Ectodermal cell (in vitro differentiated cells): ENCODE results near the gene SNX18.

Source experiments
- H3K27ac ChIP-seq: 2 replicates; pipeline ENCODE4 v1.7.0; 2013; ENCODE audit warnings: mild to moderate bottlenecking, low read depth, low read length; ENCODE audit not compliant: insufficient read depth, poor library complexity, severe bottlenecking
- H3K27me3 ChIP-seq: 2 replicates; pipeline ENCODE4 v1.7.0; 2013; ENCODE audit warnings: mild to moderate bottlenecking, low read length; ENCODE audit not compliant: insufficient read depth, control insufficient read depth, poor library complexity, severe bottlenecking
- H3K36me3 ChIP-seq: one replicate; pipeline ENCODE4 v1.7.0; 2013; ENCODE audit warnings: low read length; ENCODE audit not compliant: control insufficient read depth, insufficient read depth
- H3K4me1 ChIP-seq: one replicate; pipeline ENCODE4 v1.7.0; 2013; ENCODE audit warnings: low read length; ENCODE audit not compliant: control insufficient read depth, insufficient read depth
- H3K4me3 ChIP-seq: 2 replicates; pipeline ENCODE4 v1.7.0; 2013; ENCODE audit warnings: low read depth, low read length, control low read depth; ENCODE audit not compliant: insufficient read depth
- H3K9me3 ChIP-seq: 2 replicates; pipeline ENCODE4 v1.7.0; 2013; ENCODE audit warnings: mild to moderate bottlenecking, low read length, moderate library complexity; ENCODE audit not compliant: control insufficient read depth
- WGBS, 2 experiments: methylation state at CpG; one replicate each; pipeline ENCODE4 v1.1.7; 2013; ENCODE audit warnings: missing lambda C conversion rate in 2 of 2; 5-methylcytosine and 5-hydroxymethylcytosine counted together

SNX18 gene

DNA sequence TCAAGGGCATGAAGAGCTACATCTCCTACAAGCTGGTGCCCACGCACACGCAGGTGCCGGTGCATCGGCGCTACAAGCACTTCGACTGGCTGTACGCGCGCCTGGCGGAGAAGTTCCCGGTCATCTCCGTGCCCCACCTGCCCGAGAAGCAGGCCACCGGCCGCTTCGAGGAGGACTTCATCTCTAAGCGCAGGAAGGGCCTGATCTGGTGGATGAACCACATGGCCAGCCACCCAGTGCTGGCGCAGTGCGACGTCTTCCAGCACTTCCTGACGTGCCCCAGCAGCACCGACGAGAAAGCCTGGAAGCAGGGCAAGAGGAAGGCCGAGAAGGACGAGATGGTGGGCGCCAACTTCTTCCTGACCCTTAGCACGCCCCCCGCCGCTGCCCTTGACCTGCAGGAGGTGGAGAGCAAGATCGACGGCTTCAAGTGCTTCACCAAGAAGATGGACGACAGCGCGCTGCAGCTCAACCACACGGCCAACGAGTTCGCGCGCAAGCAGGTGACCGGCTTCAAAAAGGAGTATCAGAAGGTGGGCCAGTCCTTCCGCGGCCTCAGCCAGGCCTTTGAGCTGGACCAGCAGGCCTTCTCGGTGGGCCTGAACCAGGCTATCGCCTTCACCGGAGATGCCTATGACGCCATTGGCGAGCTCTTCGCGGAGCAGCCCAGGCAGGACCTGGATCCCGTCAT lies 1.4 kb downstream of the SNX18 start:
- Histone ChIP-seq H3K27ac (no peak overlapping the region), H3K4me1 (peaks cover 36% of the 10 kb centered on the region)
- 96 to 97% methylated on average over 50 of the region's 50 CpGs for WGBS, 2 experiments

DNA sequence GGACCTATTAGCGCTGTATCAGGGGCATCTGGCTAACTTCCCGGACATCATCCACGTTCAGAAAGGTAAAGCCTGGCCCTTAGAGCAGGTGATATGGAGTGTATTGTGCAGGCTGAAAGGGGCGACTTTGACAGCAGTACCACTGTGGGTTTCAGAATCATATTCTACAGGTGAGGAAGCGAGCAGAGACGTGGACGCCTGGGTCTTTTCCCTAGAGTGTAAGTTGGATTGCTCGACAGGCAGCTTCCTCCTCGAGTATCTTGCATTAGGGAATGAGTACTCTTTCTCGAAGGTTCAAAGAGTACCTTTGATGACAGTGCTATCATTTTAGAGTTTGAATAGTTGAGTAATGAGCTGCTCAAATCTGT lies 1.9 kb downstream of the SNX18 start:
- peak overlapping the region; percentile 24 for H3K4me3 ChIP-seq
- no peaks in the 10 kb centered on the region for H3K9me3 ChIP-seq
- H3K27me3 ChIP-seq, result peaks cover 6% of the 10 kb centered on the region
- H3K27ac ChIP-seq, result no peak overlapping the region
- peaks cover 5% of the 10 kb centered on the region for H3K36me3 ChIP-seq
- 94 to 96% methylated on average over 10 of the region's 10 CpGs for WGBS, 2 experiments
- peaks cover 36% of the 10 kb centered on the region for H3K4me1 ChIP-seq

More for the DNA sequence above, 1.4 kb downstream of the SNX18 start:
- Histone ChIP-seq H3K9me3 (no peaks in the 10 kb centered on the region), H3K27me3 (peaks cover 6% of the 10 kb centered on the region), H3K4me3 (peak overlapping the region; percentile 78), H3K36me3 (peaks cover 5% of the 10 kb centered on the region)

DNA sequence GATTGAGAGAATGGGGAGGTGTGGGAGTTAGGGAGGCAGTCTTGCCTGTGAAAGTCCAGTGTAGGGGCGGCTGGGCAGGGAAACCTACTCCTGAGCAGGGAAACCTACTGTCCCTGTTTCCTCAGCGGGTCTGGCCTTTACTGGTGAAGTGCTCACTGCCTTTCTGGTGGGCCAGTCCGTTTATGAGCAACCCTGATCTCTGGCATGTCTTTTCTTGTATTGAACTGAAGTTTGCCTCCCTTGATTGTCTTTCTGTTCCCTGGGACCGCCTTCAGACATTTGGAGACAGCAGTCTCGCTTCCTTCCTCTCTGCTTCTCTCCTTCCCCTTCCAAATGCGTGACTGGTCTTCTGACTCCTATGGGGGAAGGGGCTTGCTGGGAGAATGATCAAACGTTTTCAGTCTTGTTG lies 2.9 kb downstream of the SNX18 start:
- H3K36me3 ChIP-seq, result peaks cover 5% of the 10 kb centered on the region
- peaks cover 6% of the 10 kb centered on the region for H3K27me3 ChIP-seq
- H3K4me1 ChIP-seq, result peaks cover 36% of the 10 kb centered on the region
- H3K4me3 ChIP-seq, result peak overlapping the region; percentile 24
- no peaks in the 10 kb centered on the region for H3K9me3 ChIP-seq
- 8 to 18% methylated on average over 6 to 7 of the region's 7 CpGs for WGBS, 2 experiments
- H3K27ac ChIP-seq, result no peak overlapping the region

DNA sequence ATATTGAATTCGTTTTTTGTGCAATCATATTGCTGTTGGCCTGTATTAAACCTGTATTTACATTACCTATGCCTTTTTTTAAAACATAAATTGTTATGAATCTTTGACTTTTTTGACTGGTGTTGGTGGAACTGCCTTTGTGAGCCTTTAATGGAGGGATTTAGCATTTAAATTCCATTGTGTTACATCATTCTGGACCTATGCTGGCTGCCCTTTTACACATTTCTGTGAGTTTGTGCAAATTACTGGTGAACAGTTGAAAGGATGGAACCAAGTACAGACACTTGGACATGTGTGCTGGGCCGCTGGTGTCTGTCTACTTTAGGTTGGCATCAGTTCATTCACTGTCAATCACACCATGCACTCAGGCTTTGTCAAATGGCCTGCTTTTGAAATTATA lies 3.4 kb downstream of the SNX18 start:
- H3K4me3 ChIP-seq, result peak overlapping the region; percentile 24
- H3K9me3 ChIP-seq, result no peaks in the 10 kb centered on the region
- H3K4me1 ChIP-seq, result peaks cover 36% of the 10 kb centered on the region
- peaks cover 6% of the 10 kb centered on the region for H3K27me3 ChIP-seq
- WGBS, 2 experiments, result 100% methylated on average over 1 to 2 of the region's 2 CpGs
- H3K27ac ChIP-seq, result no peak overlapping the region
- H3K36me3 ChIP-seq, result peaks cover 5% of the 10 kb centered on the region

DNA sequence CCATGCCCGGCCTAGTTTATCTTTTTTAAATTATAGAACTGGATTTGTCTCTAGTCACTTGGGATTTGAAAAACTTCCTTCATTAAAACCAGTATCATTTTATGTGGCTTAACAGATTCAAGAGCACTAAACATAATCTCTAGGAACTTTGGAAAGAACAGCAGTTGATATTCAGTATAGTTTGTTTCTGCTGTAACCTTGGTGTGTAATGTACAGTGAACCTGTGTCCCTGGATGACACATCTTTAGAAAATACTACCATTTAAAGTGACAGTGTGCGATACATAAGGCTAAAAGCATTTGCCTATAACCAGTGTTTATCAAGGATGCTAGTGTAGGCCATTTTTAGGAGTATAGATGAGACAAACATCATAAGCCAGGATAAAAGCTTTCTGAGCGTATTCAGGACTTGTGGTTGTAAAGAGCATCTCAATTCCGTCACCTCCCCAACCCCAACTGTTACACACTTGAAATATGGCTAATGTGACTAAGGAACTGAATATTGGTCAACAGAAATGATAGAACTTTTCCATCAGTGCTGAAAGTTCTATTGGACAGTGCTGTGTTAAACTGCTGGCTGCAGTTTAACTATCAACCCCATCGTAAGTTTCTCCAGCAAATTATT lies 4.4 kb downstream of the SNX18 start:
- WGBS, 2 experiments, result 90 to 97% methylated on average over 3 to 5 of the region's 5 CpGs
- peaks cover under 1% of the 10 kb centered on the region for H3K27me3 ChIP-seq

DNA sequence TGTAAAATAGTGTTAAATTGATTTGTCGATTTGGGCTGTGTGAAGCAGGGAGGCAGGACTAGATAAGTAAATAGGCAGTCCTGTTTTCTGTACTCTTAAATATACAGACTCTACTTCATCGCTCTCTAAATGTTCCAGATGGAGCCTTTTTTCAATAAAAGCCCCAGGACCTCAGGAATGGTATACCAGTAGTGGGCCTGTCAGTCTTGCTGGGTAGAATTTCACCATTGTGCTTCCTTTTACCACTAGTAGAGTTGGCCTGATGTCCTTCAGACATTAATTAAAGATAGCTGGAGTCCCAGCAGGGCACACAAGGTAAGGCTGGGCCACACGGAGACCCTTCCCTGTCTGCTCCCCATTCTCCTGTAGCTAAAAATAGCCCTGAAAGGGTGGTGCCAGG lies 6.0 kb downstream of the SNX18 start:
- 56 to 73% methylated on average over 3 of the region's 3 CpGs for WGBS, 2 experiments
- Histone ChIP-seq H3K4me1 (peaks cover 36% of the 10 kb centered on the region), H3K9me3 (no peaks in the 10 kb centered on the region), H3K27me3 (no peaks in the 10 kb centered on the region), H3K36me3 (peaks cover 5% of the 10 kb centered on the region), H3K4me3 (no peak overlapping the region), H3K27ac (no peak overlapping the region)

More for the DNA sequence above, 4.4 kb downstream of the SNX18 start:
- H3K4me3 ChIP-seq, result no peak overlapping the region
- peaks cover 36% of the 10 kb centered on the region for H3K4me1 ChIP-seq
- H3K27ac ChIP-seq, result no peak overlapping the region
- no peaks in the 10 kb centered on the region for H3K9me3 ChIP-seq
- H3K36me3 ChIP-seq, result peaks cover 5% of the 10 kb centered on the region

DNA sequence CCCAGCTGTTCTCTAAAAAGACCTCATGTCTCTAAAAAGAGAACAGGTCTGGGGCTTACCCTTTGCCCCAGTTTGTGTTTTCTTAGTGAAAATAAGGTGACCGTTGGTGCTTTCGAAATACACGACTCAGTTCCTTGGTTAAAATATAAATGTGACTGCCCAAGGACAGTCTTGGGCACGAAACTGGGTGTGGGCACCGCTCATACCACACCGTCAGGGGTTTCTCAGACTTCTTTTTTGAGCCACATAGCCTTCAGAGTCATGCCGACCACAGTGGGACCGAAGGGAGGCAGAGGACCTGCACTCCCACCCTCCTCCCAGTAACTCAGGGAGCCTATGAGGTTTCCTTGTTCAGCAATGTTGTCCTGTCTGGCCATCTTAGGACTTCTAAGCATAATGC lies 6.5 kb downstream of the SNX18 start:
- no peak overlapping the region for H3K4me3 ChIP-seq
- peaks cover 32% of the 10 kb centered on the region for H3K4me1 ChIP-seq
- WGBS, 2 experiments, result 89 to 93% methylated on average over 8 of the region's 8 CpGs
- H3K27ac ChIP-seq, result no peak overlapping the region
- H3K9me3 ChIP-seq, result no peaks in the 10 kb centered on the region
- H3K27me3 ChIP-seq, result no peaks in the 10 kb centered on the region
- peaks cover 2% of the 10 kb centered on the region for H3K36me3 ChIP-seq

DNA sequence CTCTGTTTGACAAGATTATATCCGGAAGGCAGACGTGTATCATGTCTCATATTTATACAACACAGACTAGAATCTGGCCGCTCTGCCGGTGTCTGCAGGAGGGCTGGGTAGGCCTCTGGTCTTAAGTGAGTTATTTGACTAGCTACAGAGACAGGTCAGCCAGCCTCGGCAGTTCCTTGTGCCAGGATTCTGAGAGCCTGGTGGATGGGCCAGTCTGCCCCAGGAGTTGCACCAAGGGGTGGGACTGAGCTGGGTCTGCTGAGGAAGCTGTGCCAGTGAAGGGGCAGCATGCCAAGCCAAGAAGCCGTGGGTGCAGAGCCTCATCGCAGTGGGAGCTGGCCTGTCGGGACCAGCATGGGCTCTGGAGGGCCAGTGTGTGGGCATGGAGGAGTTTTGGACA lies 7.1 kb downstream of the SNX18 start:
- 94 to 95% methylated on average over 6 to 8 of the region's 8 CpGs for WGBS, 2 experiments
- Histone ChIP-seq H3K4me3 (no peak overlapping the region), H3K4me1 (peaks cover 26% of the 10 kb centered on the region), H3K36me3 (no peaks in the 10 kb centered on the region), H3K27ac (no peak overlapping the region), H3K27me3 (no peaks in the 10 kb centered on the region), H3K9me3 (no peaks in the 10 kb centered on the region)

DNA sequence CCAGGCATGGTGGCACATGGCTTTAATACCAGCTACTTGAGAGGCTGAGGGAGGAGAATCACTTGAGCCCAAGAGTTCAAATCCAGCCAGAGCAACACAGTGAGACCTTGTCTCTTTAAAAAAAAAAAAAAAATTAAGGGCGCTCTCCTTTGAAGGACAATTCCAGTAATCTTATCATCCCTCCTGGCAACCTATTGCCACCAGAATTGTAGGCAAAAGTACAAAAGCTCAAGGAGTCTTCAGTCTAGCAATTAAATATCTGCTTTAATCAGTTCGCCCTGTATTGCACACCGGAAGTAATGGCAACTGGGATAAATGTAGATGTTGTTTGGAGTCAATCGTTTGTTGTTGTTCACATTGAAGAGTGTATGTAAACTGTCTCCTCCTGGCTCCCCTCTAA lies 7.7 kb downstream of the SNX18 start:
- Histone ChIP-seq H3K27me3 (no peaks in the 10 kb centered on the region), H3K27ac (no peak overlapping the region), H3K4me3 (no peak overlapping the region), H3K4me1 (peaks cover 21% of the 10 kb centered on the region), H3K9me3 (no peaks in the 10 kb centered on the region), H3K36me3 (no peaks in the 10 kb centered on the region)
- 90 to 97% methylated on average over 4 of the region's 4 CpGs for WGBS, 2 experiments

DNA sequence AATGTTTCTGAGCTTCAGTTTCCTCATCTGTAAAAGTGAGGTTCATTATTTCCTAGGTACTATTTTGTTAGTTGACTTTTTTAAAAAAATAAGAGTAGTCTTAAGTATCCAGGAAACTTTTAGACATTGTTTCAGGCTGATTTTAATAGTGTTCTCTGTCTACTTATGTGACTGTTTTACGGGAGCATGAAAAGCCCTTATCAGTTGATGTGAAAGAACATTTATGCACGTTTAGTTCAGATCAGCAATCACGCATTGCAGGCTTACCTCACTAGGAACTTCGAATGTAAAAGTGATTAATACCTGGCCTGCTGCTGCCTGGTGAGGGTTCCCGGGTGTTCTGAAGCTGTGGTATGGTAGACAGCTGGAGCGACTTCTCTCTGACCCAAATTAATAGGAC lies 8.1 kb downstream of the SNX18 start:
- no peaks in the 10 kb centered on the region for H3K9me3 ChIP-seq
- H3K36me3 ChIP-seq, result no peaks in the 10 kb centered on the region
- H3K27me3 ChIP-seq, result no peaks in the 10 kb centered on the region
- WGBS, 2 experiments, result 72 to 80% methylated on average over 6 of the region's 6 CpGs
- H3K27ac ChIP-seq, result no peak overlapping the region
- H3K4me1 ChIP-seq, result peaks cover 19% of the 10 kb centered on the region
- H3K4me3 ChIP-seq, result no peak overlapping the region
